HG03139 (cell line): ENCODE measurements around the gene AGPAT4.

Source experiments
- ATAC-seq: cut with Tn5 transposase; IDR thresholded peaks from one replicate; pipeline ENCODE4 v1.9.1; 2021; ENCODE audit not compliant: unreplicated experiment

AGPAT4 gene

DNA sequence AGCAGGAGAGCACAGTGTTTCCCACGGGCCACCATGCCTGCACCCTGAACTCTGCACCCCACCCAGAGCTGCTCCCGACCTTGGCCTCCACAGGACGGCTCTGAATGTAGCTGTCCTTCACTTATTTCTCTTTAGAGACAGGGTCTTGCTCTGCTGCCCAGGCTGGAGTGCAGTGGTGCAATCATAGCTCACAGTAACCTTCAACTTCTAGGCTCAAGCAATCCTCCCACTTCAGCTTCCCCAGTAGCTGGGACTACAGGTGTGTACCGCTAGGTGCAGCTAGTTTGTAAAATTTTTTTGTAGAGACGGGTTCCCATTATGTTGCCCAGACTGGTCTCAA, 130.9 kb downstream of the AGPAT4 start:
- ATAC-seq: no peak

DNA sequence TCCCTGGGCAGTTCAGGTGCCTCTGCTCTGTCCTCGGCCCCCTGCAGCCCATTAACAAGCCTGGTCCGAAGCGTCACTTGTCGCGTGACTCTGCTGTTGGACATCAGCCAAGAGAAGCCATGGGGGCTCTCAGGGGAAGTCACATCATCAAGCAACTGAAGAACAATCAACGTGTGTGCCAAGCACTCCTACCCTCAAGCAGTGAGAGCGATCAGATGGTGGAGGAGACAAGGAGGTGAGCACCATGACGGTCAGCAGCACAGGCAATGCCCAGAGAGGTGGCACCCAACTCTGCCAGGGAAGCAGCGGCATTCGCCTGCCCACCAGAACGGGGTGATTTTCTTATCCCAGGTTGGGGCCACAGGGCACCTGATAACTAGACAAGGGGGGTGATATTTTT, 132.7 kb downstream of the AGPAT4 start:
- ATAC-seq: no peak

DNA sequence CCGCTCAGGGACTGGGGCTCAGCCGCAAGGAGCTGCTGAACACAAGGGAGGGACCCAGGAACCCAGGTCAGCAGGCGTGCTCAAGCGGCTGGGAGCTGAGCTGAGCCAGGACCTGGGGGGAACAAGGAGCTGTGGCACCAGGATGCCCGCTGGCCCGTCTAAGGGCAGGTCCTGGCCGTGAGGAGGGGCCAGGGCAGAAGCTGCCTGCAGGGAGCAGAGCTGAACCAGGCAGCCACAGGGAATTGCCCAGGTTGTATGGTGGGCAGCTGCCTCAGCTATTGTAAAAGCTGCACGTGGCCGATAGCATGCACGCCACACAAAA, 133.3 kb downstream of the AGPAT4 start:
- no peak for ATAC-seq

DNA sequence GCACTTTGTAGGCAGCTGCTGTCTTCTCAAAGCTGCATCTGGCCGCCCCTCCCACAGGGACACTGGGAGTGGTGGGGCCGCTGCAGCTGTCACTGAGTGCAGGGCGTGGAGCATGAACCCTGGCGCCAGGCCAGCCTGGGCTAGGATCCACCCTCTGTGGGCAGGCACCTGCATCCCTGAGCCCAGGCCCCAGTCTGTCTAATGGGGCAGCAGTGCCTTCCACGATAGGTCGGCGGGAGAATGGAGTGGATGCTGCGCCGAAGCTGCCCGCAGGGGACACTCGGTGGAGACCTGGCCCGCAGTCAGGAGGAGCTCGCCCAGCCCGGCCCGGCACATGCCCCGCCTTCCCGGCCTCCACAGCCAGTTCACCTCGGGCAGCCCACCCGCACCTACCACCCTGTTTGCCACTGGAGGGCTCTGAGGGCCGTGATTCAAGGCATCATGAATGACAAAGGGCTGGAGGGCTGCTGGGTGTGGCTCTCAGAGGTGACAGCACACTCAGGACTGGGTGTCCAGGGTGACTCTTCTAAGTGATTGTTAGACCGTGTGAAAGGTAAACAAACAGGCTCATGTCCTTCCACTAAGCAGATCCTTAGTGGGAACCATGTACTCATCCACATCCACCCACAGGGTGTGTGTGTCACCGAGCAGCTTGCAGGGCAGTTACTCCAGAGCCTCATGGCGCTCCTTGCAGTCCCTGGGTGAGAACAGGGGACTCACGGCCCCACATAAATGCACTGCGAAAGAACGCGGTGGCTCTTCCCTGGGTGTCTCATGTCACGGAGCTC, 133.9 kb downstream of the AGPAT4 start:
- ATAC-seq: no peak

DNA sequence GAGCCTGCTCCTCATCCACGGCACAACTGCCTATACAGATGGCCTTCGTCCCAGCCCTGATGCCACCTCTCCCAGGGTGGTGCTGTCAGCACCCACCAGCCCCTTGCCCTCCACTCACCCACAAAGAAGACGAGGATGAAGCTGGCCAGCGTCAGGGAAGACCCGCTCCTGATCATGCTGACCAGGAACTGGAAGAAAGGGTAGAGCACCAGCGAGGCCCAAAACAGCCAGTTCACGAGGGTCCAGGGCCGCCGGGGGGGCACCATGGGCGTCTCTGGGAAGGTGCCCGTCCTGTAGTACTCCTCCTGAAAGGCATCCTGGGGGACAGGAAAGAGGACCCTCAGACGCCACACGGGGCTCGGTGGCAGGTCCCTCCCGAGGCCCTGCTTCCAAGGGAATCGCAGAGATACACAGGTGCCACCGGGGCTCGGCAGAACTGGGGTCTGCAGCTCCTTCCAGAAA, 134.5 kb downstream of the AGPAT4 start:
- no peak for ATAC-seq

DNA sequence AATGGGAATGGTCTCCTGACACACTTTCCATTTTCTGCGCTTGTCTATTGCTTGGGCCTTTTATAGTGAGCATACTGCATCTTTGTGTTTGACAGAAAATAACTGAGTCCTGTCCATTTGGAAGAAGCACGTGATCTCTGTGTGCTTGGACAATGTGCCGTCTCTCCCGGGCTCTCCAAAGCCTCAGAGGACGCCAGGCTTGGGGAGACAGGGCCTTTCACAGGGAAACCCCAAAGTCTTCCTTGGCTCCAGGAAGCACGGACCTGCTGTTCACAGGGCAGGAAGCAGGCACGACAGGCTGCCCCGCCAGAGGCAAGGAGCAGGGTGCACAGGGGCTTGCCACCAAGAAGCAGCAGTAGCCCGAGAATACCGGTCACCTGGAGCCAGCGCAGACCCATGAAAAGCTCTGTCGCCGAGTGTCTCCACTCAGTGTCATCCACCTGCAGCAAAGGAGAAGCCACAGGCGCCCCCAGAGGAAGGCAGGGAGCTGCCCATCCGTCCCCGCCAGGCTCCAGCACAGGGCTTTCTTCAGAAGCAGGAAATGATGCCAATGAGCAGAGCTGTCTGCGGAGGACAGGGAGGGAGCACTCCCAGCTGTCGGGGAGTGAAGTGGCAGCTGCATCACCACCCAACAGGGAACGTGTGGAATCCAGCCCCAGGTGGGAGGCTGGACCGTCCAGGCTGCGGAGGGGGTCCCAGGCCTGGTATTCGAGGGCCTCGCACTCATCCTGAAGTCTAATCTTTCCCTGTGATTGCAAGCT, 135.1 kb downstream of the AGPAT4 start:
- ATAC-seq: no peak

- ATAC-seq: no peak
These were observed 135.9 kb downstream of the AGPAT4 start for GRCh38 chr6:161137839-161138542.

- no peak for ATAC-seq
These were observed 136.5 kb downstream of the AGPAT4 start for GRCh38 chr6:161137320-161137719.

- ATAC-seq: no peak
These were observed 137.2 kb downstream of the AGPAT4 start for GRCh38 chr6:161136655-161137054.

DNA sequence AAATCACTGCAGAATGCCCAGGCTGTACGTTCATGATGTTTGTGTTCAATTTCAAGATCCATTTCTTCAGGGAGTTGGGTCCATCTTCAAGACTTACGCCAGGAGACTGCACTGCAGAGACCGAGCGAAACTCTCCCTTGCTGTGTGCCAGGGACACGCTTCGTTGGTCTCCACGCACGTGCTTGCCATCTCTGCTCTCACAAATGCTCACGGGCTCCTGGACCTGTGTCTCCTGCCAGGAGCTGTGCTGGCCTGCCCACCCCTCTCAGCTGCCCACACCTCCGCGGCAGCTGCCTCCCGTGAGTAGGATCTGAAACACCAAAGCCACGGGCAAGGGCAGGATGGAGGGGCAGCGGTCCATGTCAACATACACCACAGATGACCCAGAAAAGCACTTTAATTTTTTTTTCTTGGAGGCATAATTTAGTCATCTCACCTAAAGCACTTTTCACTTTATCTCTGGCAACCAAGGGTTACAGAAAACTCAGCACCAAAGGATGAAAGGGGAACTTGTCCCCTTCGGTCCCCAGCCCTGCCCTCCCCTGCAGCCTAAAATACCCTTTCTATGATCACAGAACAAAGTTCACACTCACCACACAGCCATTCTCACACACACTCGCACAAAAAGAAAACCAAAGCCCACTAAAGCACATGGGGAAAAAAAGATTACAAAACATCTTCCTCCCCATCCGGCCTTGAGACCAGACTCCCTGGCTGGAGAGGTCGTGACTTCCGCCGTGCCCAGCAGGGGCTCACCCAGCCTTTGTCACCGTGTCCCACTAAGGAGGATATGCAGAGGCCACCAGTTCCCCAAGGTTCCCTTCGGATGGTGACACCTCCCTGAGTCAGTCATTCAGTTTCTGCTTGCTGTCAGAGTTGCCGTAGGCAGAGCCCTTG, 137.9 kb downstream of the AGPAT4 start:
- ATAC-seq: peak; percentile 35

DNA sequence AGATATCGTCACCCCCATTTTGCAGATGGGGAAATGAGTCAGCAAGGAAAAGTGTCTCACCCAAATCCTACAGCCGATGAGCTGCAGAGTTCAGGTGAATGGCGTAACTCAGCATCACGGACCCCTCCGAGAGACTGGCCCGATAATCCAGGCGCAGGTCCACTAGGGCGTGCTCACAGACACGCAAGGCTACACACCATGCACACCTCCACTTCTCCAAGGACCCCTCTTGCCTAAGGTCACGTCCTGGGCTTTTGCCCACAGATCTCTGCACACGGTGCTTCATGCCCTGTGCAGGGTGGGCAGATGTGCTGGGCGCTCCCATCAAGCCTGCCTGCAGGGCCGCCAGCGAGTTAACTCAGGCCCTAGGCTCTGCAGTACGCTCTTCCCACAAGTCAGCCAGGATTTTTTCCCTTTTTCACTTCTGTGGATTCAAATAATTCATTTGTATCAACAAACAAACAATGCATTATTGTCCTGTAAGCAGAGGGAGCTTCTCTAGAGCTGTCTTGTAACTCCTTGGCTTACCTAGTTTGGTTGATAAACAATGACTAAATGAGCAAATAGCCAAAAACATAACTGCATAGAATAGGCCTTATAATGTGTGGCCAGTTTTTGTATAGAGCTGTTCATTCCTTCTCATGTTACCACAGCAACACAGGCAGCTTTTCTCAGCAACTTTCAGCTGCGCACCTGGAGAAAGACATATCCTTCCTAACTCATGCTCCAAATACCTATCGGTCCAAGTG, 139.1 kb downstream of the AGPAT4 start:
- no peak for ATAC-seq

GRCh38 chr6:161133963-161134362, 139.9 kb downstream of the AGPAT4 start:
- ATAC-seq: no peak

- ATAC-seq: no peak
These were observed 141.5 kb downstream of the AGPAT4 start for GRCh38 chr6:161132384-161132783.

DNA sequence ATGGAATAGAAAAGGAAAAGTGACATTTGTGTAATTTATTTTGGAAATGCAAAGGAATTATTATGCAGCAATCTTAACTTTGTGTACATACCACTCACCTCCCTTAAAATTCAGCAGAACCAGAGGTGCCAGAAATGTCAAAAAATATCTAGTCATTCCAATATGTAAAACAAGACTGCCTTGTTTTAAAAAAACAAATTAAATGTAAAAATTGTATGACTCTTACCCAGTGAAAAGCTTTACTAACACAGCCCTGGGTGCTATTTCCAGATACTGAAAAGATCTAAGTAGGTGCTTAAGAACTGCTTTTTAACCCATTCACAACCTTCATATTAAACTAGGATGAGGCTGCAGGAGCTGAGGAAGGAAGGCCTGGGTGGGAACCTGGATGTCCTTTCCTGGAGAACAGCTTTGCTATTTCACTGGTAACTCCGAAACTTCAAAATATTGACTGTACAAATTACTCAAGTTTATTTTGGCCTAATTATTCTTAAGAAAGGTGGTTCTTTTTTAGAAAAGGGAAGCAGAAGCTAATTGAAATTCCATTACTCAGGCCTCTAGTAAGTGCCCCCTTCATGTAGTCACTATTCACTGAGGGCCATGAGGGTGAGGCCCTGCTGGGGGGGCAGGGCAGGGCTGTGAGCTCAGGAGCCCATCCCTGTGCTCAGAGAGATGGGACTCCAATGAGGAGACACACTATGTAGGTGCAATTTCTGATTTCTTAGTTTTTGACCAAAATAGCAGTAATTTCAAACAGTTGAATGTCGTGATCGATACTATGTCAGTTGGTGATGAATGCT, 142.7 kb downstream of the AGPAT4 start:
- no peak for ATAC-seq

DNA sequence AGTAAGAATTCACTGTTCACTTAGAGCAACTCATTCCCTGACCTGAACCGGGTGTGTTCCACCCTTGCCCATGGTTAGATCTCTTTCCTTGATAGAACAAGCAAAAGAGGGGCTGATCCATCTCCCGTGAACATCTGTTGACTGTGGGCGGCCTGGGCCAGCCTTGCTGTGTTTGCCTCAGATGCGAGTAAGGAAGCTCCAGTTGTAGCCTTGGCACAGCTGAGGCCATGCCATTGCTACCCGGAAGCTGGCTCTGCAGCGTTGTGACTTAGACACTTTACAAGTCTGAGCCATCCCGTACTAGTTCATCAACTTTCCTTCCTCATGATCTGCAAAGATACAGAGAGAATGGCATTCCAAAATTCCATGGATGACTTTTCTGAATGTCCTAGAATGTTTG, 143.3 kb downstream of the AGPAT4 start:
- no peak for ATAC-seq

GRCh38 chr6:161128680-161129196, 145.1 kb downstream of the AGPAT4 start:
- no peak for ATAC-seq

GRCh38 chr6:161128230-161128629, 145.6 kb downstream of the AGPAT4 start:
- ATAC-seq: no peak

GRCh38 chr6:161127071-161127740, 146.7 kb downstream of the AGPAT4 start:
- ATAC-seq: no peak

DNA sequence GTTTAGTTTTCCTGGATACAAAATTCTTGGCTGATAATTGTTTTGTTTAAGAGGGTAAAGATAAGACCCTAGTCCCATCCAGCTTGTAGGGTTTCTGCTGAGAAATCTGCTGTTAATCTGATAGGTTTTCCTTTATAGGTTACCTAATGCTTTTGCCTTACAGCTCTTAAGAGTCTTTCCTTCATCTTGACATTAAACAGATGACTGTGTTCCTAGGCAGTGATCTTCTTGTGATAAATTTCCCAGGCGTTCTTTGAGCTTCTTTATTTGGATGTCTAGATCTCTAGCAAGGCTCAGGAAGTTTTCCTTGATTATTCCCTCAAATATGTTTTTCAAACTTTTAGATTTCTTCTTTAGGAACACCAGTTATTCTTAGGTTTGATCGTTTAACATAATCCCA, 148.3 kb downstream of the AGPAT4 start:
- no peak for ATAC-seq
